Right lobe of liver (tissue), 6 donors: ENCODE data around the gene HLF. TPM values are rescaled to one million over a fixed set of nuclear protein-coding genes. Genes with fewer than 3 reads are reported as not detected.
A peak's percentile ranks its signal among the peaks of the same experiment; 100 is the strongest.

Experiments
- ATAC-seq, 4 donors: fragments of 200-7000 bp; cut with Tn5 transposase; one replicate each; pipeline ENCODE4 v1.9.1; 2020; ENCODE audit warnings: mild to moderate bottlenecking in 4 of 4, moderate library complexity in 4 of 4
- DNase-seq, 3 donors: peaks; one replicate each; pipeline ENCODE4 v3.0.0-alpha.2; 2020
- H3K27ac ChIP-seq, 3 donors: fragments of 200-600 bp; one replicate each; pipeline ENCODE4 v1.8.0; 2022
- H3K27me3 ChIP-seq, 2 donors: fragments of 200-600 bp; one replicate each; pipeline ENCODE4 v1.8.0; 2022
- H3K36me3 ChIP-seq, 4 donors: fragments of 200-600 bp; sonication (generic) in 1 of 4; one replicate each; pipeline versions ENCODE4 v1.5.1 to v1.8.0; 2017 to 2022; ENCODE audit warnings: control low read depth in 1 of 4
- H3K4me1 ChIP-seq, 4 donors: fragments of 200-600 bp; sonication (generic) in 1 of 4; one replicate each; pipeline versions ENCODE4 v1.5.1 to v1.8.0; 2017 to 2022; ENCODE audit warnings: control low read depth in 1 of 4
- H3K4me3 ChIP-seq, 3 donors: fragments of 200-600 bp; one replicate each; pipeline ENCODE4 v1.8.0; 2022
- H3K9me3 ChIP-seq, 4 donors: fragments of 200-600 bp; sonication (generic) in 1 of 4; one replicate each; pipeline versions ENCODE4 v1.5.1 to v1.8.0; 2017 to 2022; ENCODE audit warnings: control low read depth in 1 of 4
- CTCF ChIP-seq, 4 donors: fragments of 200-600 bp in 3 of 4; fragments of 450-650 bp in 1 of 4; IDR thresholded peaks; one replicate each; pipeline versions ENCODE4 v1.5.1 to v1.8.0; 2016 to 2022; ENCODE audit warnings: antibody characterized with exemption in 4 of 4, mild to moderate bottlenecking in 2 of 4
- POLR2A ChIP-seq: fragments of 450-650 bp; IDR thresholded peaks from one replicate; pipeline ENCODE4 v1.6.1; 2017; ENCODE audit warnings: antibody characterized with exemption, mild to moderate bottlenecking
- WGBS: methylation state at CpG from one replicate; pipeline ENCODE4 v1.1.6; 2018; ENCODE audit warnings: low coverage, low lambda C conversion rate; ENCODE audit not compliant: insufficient coverage; ENCODE audit errors: missing lambda C conversion rate; 5-methylcytosine and 5-hydroxymethylcytosine counted together
- intact Hi-C, 2 donors: fragments of 100-400 bp; cut with DNase I; formaldehyde crosslinking; loops; one replicate each; pipeline versions ENCODE4 v1.11.2 to v1.14.1; 2022
- total RNA-seq, 6 experiments: library from RNA; depleted of rRNA in 2 of 6; stranded (reverse); fragments of >200 nt in 2 of 6; fragmentation: NEBNext Ultra II Directional in 3 of 6; extraction: Animal tissue kit (Norgen Biotek cat#: 25700) in 3 of 6; gene quantifications; one replicate each; pipeline versions ENCODE4 v1.1.0 to v1.2.4, GENCODE V29; 2016 to 2023
- donor health status: DM: no; HTN: yes; CAD: no.
- donor health status: DM: no; HTN: no; CAD: no.
- donor health status: DM: no; HTN: no; CAD: no.
- donor health status: DM: no; HTN: yes; CAD: no.
- donor health status: DM: no; HTN: yes; CAD: no.

The HLF gene
- total RNA-seq, 6 experiments from 2014 or later: 16.4 to 96.9 (median 42.6) TPM

- intact Hi-C loops: no loop called here
- H3K4me1 ChIP-seq: peaks cover 0 to 6% (median 0%) of the 10 kb centered on the region in 4 donors
- H3K9me3 ChIP-seq: no peaks in the 10 kb centered on the region
- TF ChIP-seq POLR2A (no peak), CTCF (IDR thresholded peaks at IDR 0.05) (no peak)
- H3K27me3 ChIP-seq: no peaks in the 10 kb centered on the region
- no peak for DNase-seq
- WGBS: 28% methylated on average over 3 of the region's 8 CpGs
- peak; percentile 47 to 81 (median 60) for ATAC-seq
- H3K4me3 ChIP-seq: no peak overlapping the region
- no peak overlapping the region for H3K27ac ChIP-seq
- no peaks in the 10 kb centered on the region for H3K36me3 ChIP-seq
These were observed 65.7 kb downstream of the HLF start for GRCh38 chr17:55330344-55330933.

- WGBS: 85% methylated on average over 11 of the region's 15 CpGs
- Histone ChIP-seq H3K36me3 (no peaks in the 10 kb centered on the region), H3K4me1 (peaks cover 0 to 6% (median 0%) of the 10 kb centered on the region in 4 donors), H3K27ac (no peak overlapping the region), H3K27me3 (no peaks in the 10 kb centered on the region), H3K9me3 (no peaks in the 10 kb centered on the region), H3K4me3 (no peak overlapping the region)
- intact Hi-C loops: no loop called here
- DNase-seq (no peak), ATAC-seq (no peak)
- TF ChIP-seq CTCF (IDR thresholded peaks at IDR 0.05): no peak
These were observed 67.7 kb downstream of the HLF start for GRCh38 chr17:55332296-55333041.

- no peak overlapping the region for H3K27ac ChIP-seq
- no peak overlapping the region for H3K4me3 ChIP-seq
- no peak for DNase-seq
- no peaks in the 10 kb centered on the region for H3K36me3 ChIP-seq
- intact Hi-C loops: no loop called here
- 56% methylated on average over 4 of the region's 4 CpGs for whole genome bisulfite sequencing
- peaks cover 0 to 6% (median 0%) of the 10 kb centered on the region in 4 donors for H3K4me1 ChIP-seq
- H3K9me3 ChIP-seq: no peaks in the 10 kb centered on the region
- no peaks in the 10 kb centered on the region for H3K27me3 ChIP-seq
- TF ChIP-seq CTCF (IDR thresholded peaks at IDR 0.05): no peak
- TF ChIP-seq POLR2A: no peak
- ATAC-seq: no peak
These were observed 69.5 kb downstream of the HLF start for GRCh38 chr17:55334285-55334684.

- Histone ChIP-seq H3K36me3 (no peaks in the 10 kb centered on the region), H3K27ac (no peak overlapping the region), H3K27me3 (no peaks in the 10 kb centered on the region), H3K9me3 (no peaks in the 10 kb centered on the region), H3K4me3 (no peak overlapping the region), H3K4me1 (peaks cover 0 to 4% (median 0%) of the 10 kb centered on the region in 4 donors)
- 67% methylated on average over 4 of the region's 6 CpGs for WGBS
- no peak for TF ChIP-seq CTCF (IDR thresholded peaks at IDR 0.05)
- TF ChIP-seq POLR2A: no peak
- no peak for DNase-seq
- intact Hi-C loops: no loop called here
- ATAC-seq: no peak
These were observed 70.3 kb downstream of the HLF start for GRCh38 chr17:55334881-55335540.
